Esophagus muscularis mucosa (tissue), 4 donors: ENCODE data around the gene ME3. TPM values are rescaled to one million over a fixed set of nuclear protein-coding genes. Genes with fewer than 3 reads are reported as not detected.

Experiments used
- DNase-seq: peaks from one replicate; pipeline ENCODE4 v3.0.0-alpha.2; 2017; ENCODE audit errors: extremely low spot score
- H3K27ac ChIP-seq, 4 donors: fragments of 200-600 bp; sonication (generic); replicated peaks in 1 of 4; 1 replicate in 3 of 4; 2 replicates in 1 of 4; pipeline ENCODE4 v1.5.1; 2016 to 2019; ENCODE audit warnings: mild to moderate bottlenecking in 1 of 4
- H3K27me3 ChIP-seq, 4 donors: fragments of 200-600 bp; sonication (generic); one replicate each; pipeline versions ENCODE4 v1.5.1 to v1.6.0; 2016 to 2019
- H3K36me3 ChIP-seq, 4 donors: fragments of 200-600 bp; sonication (generic); one replicate each; pipeline ENCODE4 v1.5.1; 2016 to 2019
- H3K4me1 ChIP-seq, 4 donors: fragments of 200-600 bp; sonication (generic); one replicate each; pipeline ENCODE4 v1.5.1; 2016 to 2019
- H3K4me3 ChIP-seq, 4 donors: fragments of 200-600 bp; sonication (generic); 1 replicate in 2 of 4; 2 replicates in 2 of 4; pipeline ENCODE4 v1.5.1; 2016 to 2019; ENCODE audit warnings: mild to moderate bottlenecking in 4 of 4, moderate library complexity in 1 of 4
- H3K9me3 ChIP-seq, 4 donors: fragments of 200-600 bp; sonication (generic); 1 replicate in 3 of 4; 2 replicates in 1 of 4; pipeline ENCODE4 v1.5.1; 2016 to 2019
- EP300 ChIP-seq: sonication (generic); formaldehyde crosslinking; IDR thresholded peaks from one replicate; pipeline ENCODE4 v1.6.1; 2017; ENCODE audit warnings: antibody characterized with exemption
- POLR2A ChIP-seq: fragments of 450-650 bp; IDR thresholded peaks from one replicate; pipeline ENCODE4 v1.6.1; 2017; ENCODE audit warnings: antibody characterized with exemption, moderate library complexity, mild to moderate bottlenecking, low read depth
- POLR2AphosphoS5 ChIP-seq, 2 donors: sonication (generic); formaldehyde crosslinking; IDR thresholded peaks; one replicate each; pipeline ENCODE4 v1.6.1; 2017; ENCODE audit warnings: antibody characterized with exemption in 2 of 2
- WGBS: methylation state at CpG from one replicate; pipeline ENCODE4 v1.1.5; 2018; 5-methylcytosine and 5-hydroxymethylcytosine counted together
- intact Hi-C: fragments of 100-400 bp; cut with DNase I; formaldehyde crosslinking; loops from one replicate; pipeline ENCODE4 v1.15.1; 2023
- total RNA-seq, 4 donors: library from RNA; depleted of rRNA; stranded (reverse); fragments of >200 nt; gene quantifications; one replicate each; pipeline versions ENCODE4 v1.1.0 to v1.2.1, GENCODE V29; 2016
- TF ChIP-seq, protein P1 (sequence below), 3 experiments: fragments of 200-600 bp in 2 of 3; fragments of 450-650 bp in 1 of 3; sonication (generic) in 2 of 3; IDR thresholded peaks; one replicate each; pipeline ENCODE4 v1.5.1; 2017 to 2019; ENCODE audit warnings: antibody characterized with exemption in 3 of 3, mild to moderate bottlenecking in 2 of 3, moderate library complexity in 1 of 3

The ME3 gene
- total RNA-seq, 4 donors from 2014 or later: 20.4 to 50.1 (median 26.2) TPM

DNA sequence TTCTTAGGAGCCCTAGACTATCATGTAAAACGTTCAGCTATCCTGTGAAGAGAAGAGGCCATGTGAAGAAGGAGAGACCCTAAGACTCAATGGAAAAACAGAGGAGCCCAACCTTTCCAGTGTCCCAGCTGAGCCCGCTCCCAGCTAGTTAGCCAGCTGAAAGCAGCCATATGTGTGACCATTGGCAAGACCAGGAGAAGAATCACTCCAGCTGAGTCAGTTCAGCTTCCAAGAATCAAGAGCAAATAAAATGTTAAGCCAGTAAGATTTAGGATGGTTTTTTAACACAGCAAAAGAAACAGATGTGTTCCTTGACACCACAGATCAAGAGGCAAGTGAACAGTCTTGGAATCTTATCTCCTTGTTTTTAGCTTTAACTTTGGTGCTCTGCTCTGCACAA is 189.7 kb downstream of the ME3 start:
- Histone ChIP-seq H3K4me3 (no peak overlapping the region), H3K27ac (peak overlapping the region in 3 of 4 donors; percentile 45 to 68 (median 63)), H3K36me3 (no peaks in the 10 kb centered on the region), H3K9me3 (no peaks in the 10 kb centered on the region), H3K27me3 (no peaks in the 10 kb centered on the region), H3K4me1 (peaks cover 32 to 61% (median 58%) of the 10 kb centered on the region in 4 donors)
- no peak for TF ChIP-seq EP300
- TF ChIP-seq POLR2A: no peak
- TF ChIP-seq, protein P1, sequence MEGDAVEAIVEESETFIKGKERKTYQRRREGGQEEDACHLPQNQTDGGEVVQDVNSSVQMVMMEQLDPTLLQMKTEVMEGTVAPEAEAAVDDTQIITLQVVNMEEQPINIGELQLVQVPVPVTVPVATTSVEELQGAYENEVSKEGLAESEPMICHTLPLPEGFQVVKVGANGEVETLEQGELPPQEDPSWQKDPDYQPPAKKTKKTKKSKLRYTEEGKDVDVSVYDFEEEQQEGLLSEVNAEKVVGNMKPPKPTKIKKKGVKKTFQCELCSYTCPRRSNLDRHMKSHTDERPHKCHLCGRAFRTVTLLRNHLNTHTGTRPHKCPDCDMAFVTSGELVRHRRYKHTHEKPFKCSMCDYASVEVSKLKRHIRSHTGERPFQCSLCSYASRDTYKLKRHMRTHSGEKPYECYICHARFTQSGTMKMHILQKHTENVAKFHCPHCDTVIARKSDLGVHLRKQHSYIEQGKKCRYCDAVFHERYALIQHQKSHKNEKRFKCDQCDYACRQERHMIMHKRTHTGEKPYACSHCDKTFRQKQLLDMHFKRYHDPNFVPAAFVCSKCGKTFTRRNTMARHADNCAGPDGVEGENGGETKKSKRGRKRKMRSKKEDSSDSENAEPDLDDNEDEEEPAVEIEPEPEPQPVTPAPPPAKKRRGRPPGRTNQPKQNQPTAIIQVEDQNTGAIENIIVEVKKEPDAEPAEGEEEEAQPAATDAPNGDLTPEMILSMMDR (IDR thresholded peaks at IDR 0.05): no peak
- TF ChIP-seq POLR2AphosphoS5 (IDR thresholded peaks at IDR 0.05): no peak
- no peak for DNase-seq
- WGBS: 83% methylated on average over 2 of the region's 2 CpGs
- intact Hi-C loops: no loop called here

DNA sequence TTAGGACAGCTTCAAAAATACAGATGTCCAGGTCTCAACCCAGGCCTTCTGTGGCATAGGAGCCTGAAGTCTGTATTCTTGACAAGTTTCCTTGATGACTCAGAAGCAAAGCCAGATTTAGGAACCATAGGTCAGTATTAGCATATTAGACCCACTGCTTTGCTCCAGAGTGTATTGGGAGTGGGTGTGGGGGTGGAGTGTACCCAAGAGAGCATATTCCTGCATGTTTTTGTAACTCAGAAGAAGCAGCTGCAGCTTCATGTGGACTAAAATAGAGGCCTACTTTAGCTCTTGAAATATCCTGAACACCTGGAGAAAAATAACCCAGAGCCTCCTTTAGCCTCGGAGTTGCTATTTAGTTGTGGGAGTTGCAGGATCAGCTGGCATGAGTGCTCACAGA is 191.0 kb downstream of the ME3 start:
- intact Hi-C loops: no loop called here
- TF ChIP-seq POLR2AphosphoS5 (IDR thresholded peaks at IDR 0.05) (no peak), EP300 (no peak), POLR2A (no peak)
- TF ChIP-seq, protein P1 (IDR thresholded peaks at IDR 0.05): no peak
- H3K27ac ChIP-seq: no peak overlapping the region
- H3K9me3 ChIP-seq: no peaks in the 10 kb centered on the region
- H3K27me3 ChIP-seq: no peaks in the 10 kb centered on the region
- no peaks in the 10 kb centered on the region for H3K36me3 ChIP-seq
- H3K4me1 ChIP-seq: peaks cover 45 to 62% (median 60%) of the 10 kb centered on the region in 4 donors
- WGBS: 100% methylated on average over 1 of the region's 1 CpG
- H3K4me3 ChIP-seq: no peak overlapping the region
- DNase-seq: no peak

DNA sequence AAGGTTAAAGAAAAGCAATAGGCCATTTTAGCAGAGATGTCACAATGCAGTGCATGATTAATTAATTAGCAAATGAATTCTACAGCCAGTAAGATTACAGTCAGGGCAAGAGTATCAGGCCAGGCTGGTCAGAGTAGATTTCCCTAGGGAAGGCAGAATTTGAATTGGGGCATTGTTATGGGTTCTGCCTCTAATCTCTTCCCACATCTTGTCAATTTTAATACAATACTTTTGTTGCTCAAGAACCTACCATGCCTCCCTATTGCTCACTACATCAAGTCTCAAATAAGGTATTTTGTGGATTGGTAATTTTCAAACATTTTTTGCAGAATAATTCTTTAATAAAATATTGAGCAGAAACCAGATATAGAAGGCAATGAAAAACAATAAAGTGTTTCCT is 194.1 kb downstream of the ME3 start:
- H3K4me1 ChIP-seq: peaks cover 52 to 63% (median 56%) of the 10 kb centered on the region in 4 donors

DNA sequence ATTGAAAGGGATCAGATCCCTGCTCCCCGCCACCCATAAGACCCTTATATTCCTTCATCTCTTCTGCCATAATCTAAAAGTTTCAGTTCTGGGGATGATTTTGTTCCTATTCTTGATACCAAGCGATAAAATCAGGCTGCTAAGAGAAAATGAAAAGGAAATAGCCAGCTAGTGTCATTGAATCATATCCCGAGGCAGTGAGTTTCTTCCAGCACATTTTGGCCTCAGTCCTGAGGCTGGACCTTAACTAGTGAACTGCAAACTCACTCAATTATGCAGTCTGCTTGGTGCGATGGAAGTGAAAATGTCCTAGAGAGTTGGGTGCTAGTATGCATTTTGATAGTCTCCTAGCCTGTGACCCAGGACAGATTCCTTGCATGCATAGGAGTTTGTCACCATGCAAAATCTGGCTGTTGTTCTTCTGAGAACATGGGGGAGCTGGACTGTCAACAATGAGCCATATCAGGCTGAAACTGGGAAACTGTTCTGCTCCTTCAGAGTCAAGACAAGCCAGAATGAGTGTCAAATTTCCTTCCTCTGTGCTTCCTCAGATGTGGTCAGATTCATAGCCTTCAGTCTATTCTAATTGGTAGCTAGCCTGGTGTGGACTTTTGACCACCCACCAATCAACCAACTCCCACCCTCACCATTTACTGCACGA is 194.8 kb downstream of the ME3 start:
- Histone ChIP-seq H3K36me3 (no peaks in the 10 kb centered on the region), H3K27me3 (no peaks in the 10 kb centered on the region), H3K9me3 (no peaks in the 10 kb centered on the region), H3K27ac (peak overlapping the region in 3 of 4 donors; percentile 4 to 47 (median 32)), H3K4me3 (no peak overlapping the region), H3K4me1 (peaks cover 47 to 56% (median 53%) of the 10 kb centered on the region in 4 donors)
- TF ChIP-seq EP300 (no peak), POLR2AphosphoS5 (IDR thresholded peaks at IDR 0.05) (no peak), POLR2A (no peak)
- TF ChIP-seq, protein P1 (IDR thresholded peaks at IDR 0.05): no peak
- DNase-seq: no peak
- WGBS: 69% methylated on average over 5 of the region's 5 CpGs
- intact Hi-C loops: loop anchor here (5.0 kb wide), 1 partner anchor 70 kb away; no protein-coding TSS in a partner anchor

More for the DNA sequence above, 194.1 kb downstream of the ME3 start:
- Histone ChIP-seq H3K4me3 (no peak overlapping the region), H3K27ac (no peak overlapping the region), H3K36me3 (no peaks in the 10 kb centered on the region), H3K9me3 (no peaks in the 10 kb centered on the region), H3K27me3 (no peaks in the 10 kb centered on the region)
- intact Hi-C loops: loop anchor here (5.0 kb wide), 1 partner anchor 69 kb away; no protein-coding TSS in a partner anchor
- no peak for DNase-seq
- TF ChIP-seq POLR2AphosphoS5 (IDR thresholded peaks at IDR 0.05) (no peak), POLR2A (no peak)

DNA sequence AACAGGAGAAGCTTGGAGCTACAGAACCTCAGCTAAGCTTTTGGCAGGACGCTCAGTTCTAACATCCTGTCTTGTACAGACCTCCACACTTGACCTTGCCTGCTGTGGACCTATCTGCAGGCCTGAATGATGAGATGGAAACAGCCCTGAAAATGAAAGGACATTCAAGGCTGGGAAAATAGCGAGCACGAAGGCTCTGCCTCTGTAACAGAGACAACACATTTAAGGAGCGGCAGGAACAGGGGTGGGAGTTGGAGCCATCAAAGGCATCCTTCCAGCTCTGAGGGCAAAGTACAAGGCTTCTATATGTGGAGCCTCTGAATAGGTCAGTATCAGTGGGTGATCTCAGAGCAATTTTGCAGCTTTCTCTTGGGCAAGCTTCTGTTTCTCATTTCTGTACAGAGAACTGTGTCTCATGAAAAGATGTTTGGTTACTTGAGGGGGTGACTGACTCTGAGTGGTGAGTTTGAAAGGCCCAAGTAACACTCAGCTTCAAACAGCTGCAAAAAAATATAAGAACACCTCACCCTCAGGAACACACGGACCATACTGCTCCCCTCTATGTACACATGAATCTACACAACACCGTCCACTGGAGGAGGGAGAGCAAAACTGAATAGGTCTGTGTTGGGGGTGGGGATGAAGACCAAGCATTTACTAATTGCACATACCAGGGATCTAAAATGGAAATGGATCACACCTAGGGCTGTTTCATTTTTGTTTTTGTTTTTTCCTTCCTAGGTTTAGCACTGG is 196.1 kb downstream of the ME3 start:
- H3K9me3 ChIP-seq: no peaks in the 10 kb centered on the region
- no peaks in the 10 kb centered on the region for H3K27me3 ChIP-seq
- peaks cover 43 to 52% (median 49%) of the 10 kb centered on the region in 4 donors for H3K4me1 ChIP-seq
- peak in 1 of 2 donors; percentile 19 for TF ChIP-seq POLR2AphosphoS5 (IDR thresholded peaks at IDR 0.05)
- TF ChIP-seq EP300: no peak
- WGBS: 67% methylated on average over 6 of the region's 6 CpGs
- no peaks in the 10 kb centered on the region for H3K36me3 ChIP-seq
- H3K4me3 ChIP-seq: peak overlapping the region in 1 of 4 donors; percentile 7
- DNase-seq: no peak
- intact Hi-C loops: loop anchor here (5.0 kb wide), 1 partner anchor 71 kb away; no protein-coding TSS in a partner anchor
- H3K27ac ChIP-seq: peak overlapping the region; percentile 11 to 62 (median 44)
